Measurements from ENCODE around the gene PRR27.
"Not testable (repeated sequence)": the region's sequence is repeated elsewhere in the genome, so short reads cannot be mapped to it uniquely, and the experiment has no call there.

The PRR27 gene

GRCh38 chr4:70197842-70198241, 43.8 kb downstream of the PRR27 start:
- DNase-seq (ENCODE audit: low spot score): no peak

- no peak for DNase-seq (ENCODE audit: low spot score)
Measured at GRCh38 chr4:70203601-70204000, 49.6 kb downstream of the PRR27 start.

GRCh38 chr4:70212752-70213151, 58.7 kb downstream of the PRR27 start:
- DNase-seq (ENCODE audit: low spot score): not testable (repeated sequence)
